ENCODE measurements around the gene TTC32. TPM values are rescaled to one million over a fixed set of nuclear protein-coding genes. Genes with fewer than 3 reads are reported as not detected.

The TTC32 gene
- total and polyA plus RNA-seq, 2 experiments from 2014 or later, result 4.6 to 17.0 TPM

GRCh38 chr2:19914266-19914975 is 12.6 kb upstream of the TTC32 start:
- H3K4me2 ChIP-seq, result no peak overlapping the region
- H3K36me3 Mint-ChIP-seq (ENCODE audit: low read depth), result peaks cover 16% of the 10 kb centered on the region
- no peak overlapping the region for H3K27ac Mint-ChIP-seq
- ATAC-seq (no peak), DNase-seq (ENCODE audit: low spot score) (no peak)
- H3K4me1 Mint-ChIP-seq, result peaks cover 2% of the 10 kb centered on the region
- H3K79me2 ChIP-seq (replicated peaks; ENCODE audit: insufficient read depth), result no peaks in the 10 kb centered on the region
- no peak overlapping the region for H3K4me3 Mint-ChIP-seq
- 0 out of 2 replicates have a peak, but pooled peaks cover 3% of the 10 kb centered on the region for H4K20me1 ChIP-seq (replicated peaks; ENCODE audit: insufficient read depth)
- H3K4me1 ChIP-seq (ENCODE audit: insufficient read depth), result 0 out of 2 replicates have a peak, but pooled peaks cover 4% of the 10 kb centered on the region
- no peak overlapping the region for H3K4me3 ChIP-seq
- no peaks in the 10 kb centered on the region; the same call in 1 of the 2 replicates for H3K36me3 ChIP-seq (ENCODE audit: insufficient read depth)
- H3K9me2 ChIP-seq (ENCODE audit: insufficient read depth), result no peaks in the 10 kb centered on the region
- no peak overlapping the region for H3K27ac ChIP-seq (ENCODE audit: low read depth)
- TF ChIP-seq JUNB (IDR thresholded peaks at IDR 0.05; ENCODE audit: unreplicated experiment) (no peak), CREB1 (CRISPR knock-in tag; IDR thresholded peaks at IDR 0.05; ENCODE audit: low read depth) (no peak), ETS1 (IDR thresholded peaks at IDR 0.05) (no peak), EZH2phosphoT487 (IDR thresholded peaks at IDR 0.05; ENCODE audit: unreplicated experiment) (no peak), ZNF462 (CRISPR knock-in tag; IDR thresholded peaks at IDR 0.05) (no peak), POLR2AphosphoS5 (IDR thresholded peaks at IDR 0.05; ENCODE audit: low read depth) (no peak), ZNF114 (CRISPR knock-in tag; IDR thresholded peaks at IDR 0.05) (no peak), NANOG (IDR thresholded peaks at IDR 0.05; ENCODE audit: borderline replicate concordance) (no peak), STAT1 (IDR thresholded peaks at IDR 0.05; ENCODE audit: unreplicated experiment) (no peak), ZNF331 (CRISPR knock-in tag; IDR thresholded peaks at IDR 0.05; ENCODE audit: low read depth) (no peak), REST (IDR thresholded peaks at IDR 0.05; ENCODE audit: unreplicated experiment) (no peak), CTCF (conservative IDR thresholded peaks at IDR 0.05; ENCODE audit: low read depth in 2 of 2) (no peak), EZH2 (IDR thresholded peaks at IDR 0.05; ENCODE audit: low read depth, unreplicated experiment) (no peak)
- H3F3A ChIP-seq (replicated peaks; ENCODE audit: low read depth), result no peaks in the 10 kb centered on the region
- H3K9me3 Mint-ChIP-seq, result no peaks in the 10 kb centered on the region
- H2AFZ ChIP-seq, result no peak overlapping the region
- no peaks in the 10 kb centered on the region for H3K27me3 ChIP-seq (ENCODE audit: insufficient read depth)
- no peaks in the 10 kb centered on the region for H3K27me3 Mint-ChIP-seq (ENCODE audit: insufficient read depth, low read depth, poor library complexity)
